ENCODE measurements around the gene ITGB1BP1. TPM values are rescaled to one million over a fixed set of nuclear protein-coding genes. Genes with fewer than 3 reads are reported as not detected.

Gene ITGB1BP1
- total RNA-seq, 1 experiment from 2014 or later = 153 TPM

GRCh38 chr2:9471206-9471605, 47.9 kb upstream of the ITGB1BP1 start:
- POLR2A ChIA-PET = no interaction called here
- no TSS peak for BruUV-seq (replicated peaks)

GRCh38 chr2:9467687-9468086, 44.4 kb upstream of the ITGB1BP1 start:
- in situ Hi-C loops (cut with HindIII; ENCODE audit: low pct_unique_long_range_greater_than_20kb, low sequenced_read_pairs) (no loop called here), intact Hi-C loops (cut with micrococcal nuclease; ENCODE audit: unreplicated experiment) (no loop called here)
- Histone ChIP-seq H3K27ac (ENCODE audit: low read length) (no peak overlapping the region), H3K4me1 (ENCODE audit: control insufficient read depth, insufficient read depth, low read length) (no peaks in the 10 kb centered on the region), H3K27me3 (ENCODE audit: control insufficient read depth, insufficient read depth, low read length) (no peaks in the 10 kb centered on the region), H3K9me3 (ENCODE audit: control insufficient read depth, insufficient read depth, low read depth, low read length) (no peaks in the 10 kb centered on the region), H3K4me3 (ENCODE audit: low read depth in 2 of 2, low read length in 2 of 2) (no peak overlapping the region), H3K36me3 (ENCODE audit: control insufficient read depth, insufficient read depth, low read length) (no peaks in the 10 kb centered on the region)
- no peak for ATAC-seq
- ChIA-PET CTCF (no interaction called here), POLR2A (no interaction called here)
- BruUV-seq (replicated peaks) = no TSS peak
- DNase-seq (ENCODE audit: low read depth, low spot score) = no peak
- TF ChIP-seq TCF7L2 (IDR thresholded peaks at IDR 0.05; ENCODE audit: low read depth, low read length) (no peak), CTCF (IDR thresholded peaks at IDR 0.05) (no peak), REST (IDR thresholded peaks at IDR 0.05; ENCODE audit: insufficient read depth in 1 of 2, low read depth in 2 of 2, low read length in 1 of 2) (no peak), POLR2AphosphoS5 (IDR thresholded peaks at IDR 0.05; ENCODE audit: low read depth, low read length) (no peak), SIN3A (IDR thresholded peaks at IDR 0.05; ENCODE audit: borderline replicate concordance, insufficient read depth, low read depth, low read length) (no peak)

More at GRCh38 chr2:9471206-9471605, 47.9 kb upstream of the ITGB1BP1 start:
- no peaks in the 10 kb centered on the region for H3K27me3 ChIP-seq (ENCODE audit: control insufficient read depth, insufficient read depth, low read length)
- H3K4me1 ChIP-seq (ENCODE audit: control insufficient read depth, insufficient read depth, low read length) = peaks cover 15% of the 10 kb centered on the region
- H3K4me3 ChIP-seq (ENCODE audit: low read depth in 2 of 2, low read length in 2 of 2) = no peak overlapping the region
- no peak for DNase-seq (ENCODE audit: low read depth, low spot score)
- CTCF ChIA-PET = no interaction called here
- in situ Hi-C loops (cut with HindIII; ENCODE audit: low pct_unique_long_range_greater_than_20kb, low sequenced_read_pairs) (no loop called here), intact Hi-C loops (cut with micrococcal nuclease; ENCODE audit: unreplicated experiment) (no loop called here)
- H3K36me3 ChIP-seq (ENCODE audit: control insufficient read depth, insufficient read depth, low read length) = no peaks in the 10 kb centered on the region
- no peaks in the 10 kb centered on the region for H3K9me3 ChIP-seq (ENCODE audit: control insufficient read depth, insufficient read depth, low read depth, low read length)
- TF ChIP-seq TCF7L2 (IDR thresholded peaks at IDR 0.05; ENCODE audit: low read depth, low read length) = no peak
- H3K27ac ChIP-seq (ENCODE audit: low read length) = no peak overlapping the region
- ATAC-seq = no peak

- H3K36me3 ChIP-seq (ENCODE audit: control insufficient read depth, insufficient read depth, low read length) = no peaks in the 10 kb centered on the region
- ChIA-PET CTCF (no interaction called here), POLR2A (no interaction called here)
- intact Hi-C loops (cut with micrococcal nuclease; ENCODE audit: unreplicated experiment) (no loop called here), in situ Hi-C loops (cut with HindIII; ENCODE audit: low pct_unique_long_range_greater_than_20kb, low sequenced_read_pairs) (no loop called here)
- no peaks in the 10 kb centered on the region for H3K9me3 ChIP-seq (ENCODE audit: control insufficient read depth, insufficient read depth, low read depth, low read length)
- ATAC-seq (no peak), DNase-seq (ENCODE audit: low read depth, low spot score) (no peak)
- no TSS peak for BruUV-seq (replicated peaks)
- no peaks in the 10 kb centered on the region for H3K4me1 ChIP-seq (ENCODE audit: control insufficient read depth, insufficient read depth, low read length)
- no peak overlapping the region for H3K4me3 ChIP-seq (ENCODE audit: low read depth in 2 of 2, low read length in 2 of 2)
- no peak overlapping the region for H3K27ac ChIP-seq (ENCODE audit: low read length)
- no peaks in the 10 kb centered on the region for H3K27me3 ChIP-seq (ENCODE audit: control insufficient read depth, insufficient read depth, low read length)
- TF ChIP-seq CTCF (IDR thresholded peaks at IDR 0.05) (no peak), SIN3A (IDR thresholded peaks at IDR 0.05; ENCODE audit: borderline replicate concordance, insufficient read depth, low read depth, low read length) (no peak), REST (IDR thresholded peaks at IDR 0.05; ENCODE audit: insufficient read depth in 1 of 2, low read depth in 2 of 2, low read length in 1 of 2) (no peak), POLR2AphosphoS5 (IDR thresholded peaks at IDR 0.05; ENCODE audit: low read depth, low read length) (no peak), TCF7L2 (IDR thresholded peaks at IDR 0.05; ENCODE audit: low read depth, low read length) (no peak)
Observed at GRCh38 chr2:9466147-9466683, 42.9 kb upstream of the ITGB1BP1 start.

Data from Panc1 (cell line).